Ectodermal cell (in vitro differentiated cells): ENCODE measurements around the gene MLLT6.
"Not testable (repeated sequence)": the region's sequence is repeated elsewhere in the genome, so short reads cannot be mapped to it uniquely, and the experiment has no call there.

ENCODE experiments used
- H3K27ac ChIP-seq: 2 replicates; pipeline ENCODE4 v1.7.0; 2013; ENCODE audit warnings: mild to moderate bottlenecking, low read depth, low read length; ENCODE audit not compliant: insufficient read depth, poor library complexity, severe bottlenecking
- H3K27me3 ChIP-seq: 2 replicates; pipeline ENCODE4 v1.7.0; 2013; ENCODE audit warnings: mild to moderate bottlenecking, low read length; ENCODE audit not compliant: insufficient read depth, control insufficient read depth, poor library complexity, severe bottlenecking
- H3K36me3 ChIP-seq: one replicate; pipeline ENCODE4 v1.7.0; 2013; ENCODE audit warnings: low read length; ENCODE audit not compliant: control insufficient read depth, insufficient read depth
- H3K4me1 ChIP-seq: one replicate; pipeline ENCODE4 v1.7.0; 2013; ENCODE audit warnings: low read length; ENCODE audit not compliant: control insufficient read depth, insufficient read depth
- H3K4me3 ChIP-seq: 2 replicates; pipeline ENCODE4 v1.7.0; 2013; ENCODE audit warnings: low read depth, low read length, control low read depth; ENCODE audit not compliant: insufficient read depth
- H3K9me3 ChIP-seq: 2 replicates; pipeline ENCODE4 v1.7.0; 2013; ENCODE audit warnings: mild to moderate bottlenecking, low read length, moderate library complexity; ENCODE audit not compliant: control insufficient read depth
- WGBS, 2 experiments: methylation state at CpG; one replicate each; pipeline ENCODE4 v1.1.7; 2013; ENCODE audit warnings: missing lambda C conversion rate in 2 of 2; 5-methylcytosine and 5-hydroxymethylcytosine counted together

The MLLT6 gene

GRCh38 chr17:38717139-38717745 lies 12.2 kb downstream of the MLLT6 start:
- H3K4me3 ChIP-seq = no peak overlapping the region
- H3K9me3 ChIP-seq = no peaks in the 10 kb centered on the region
- no peak overlapping the region for H3K27ac ChIP-seq
- H3K4me1 ChIP-seq = no peaks in the 10 kb centered on the region
- 88% methylated on average over 12 of the region's 12 CpGs for WGBS, 2 experiments
- peaks cover 16% of the 10 kb centered on the region for H3K27me3 ChIP-seq
- peaks cover 7% of the 10 kb centered on the region for H3K36me3 ChIP-seq

- no peaks in the 10 kb centered on the region for H3K4me1 ChIP-seq
- H3K4me3 ChIP-seq = no peak overlapping the region
- 58 to 68% methylated on average over 29 of the region's 29 CpGs for WGBS, 2 experiments
- peaks cover 16% of the 10 kb centered on the region for H3K27me3 ChIP-seq
- H3K27ac ChIP-seq = no peak overlapping the region
- H3K36me3 ChIP-seq = peaks cover 7% of the 10 kb centered on the region
- H3K9me3 ChIP-seq = no peaks in the 10 kb centered on the region
These were observed 14.3 kb downstream of the MLLT6 start for GRCh38 chr17:38719289-38719942.

GRCh38 chr17:38719943-38720641 lies 15.0 kb downstream of the MLLT6 start:
- no peak overlapping the region for H3K4me3 ChIP-seq
- H3K27ac ChIP-seq = no peak overlapping the region
- H3K36me3 ChIP-seq = peaks cover 7% of the 10 kb centered on the region
- 53 to 60% methylated on average over 36 to 39 of the region's 39 CpGs for WGBS, 2 experiments
- H3K4me1 ChIP-seq = no peaks in the 10 kb centered on the region
- no peaks in the 10 kb centered on the region for H3K9me3 ChIP-seq
- H3K27me3 ChIP-seq = peaks cover 16% of the 10 kb centered on the region

GRCh38 chr17:38720941-38721340 lies 15.9 kb downstream of the MLLT6 start:
- 91 to 94% methylated on average over 6 of the region's 6 CpGs for WGBS, 2 experiments
- no peak overlapping the region for H3K4me3 ChIP-seq
- peaks cover 16% of the 10 kb centered on the region for H3K27me3 ChIP-seq
- no peaks in the 10 kb centered on the region for H3K9me3 ChIP-seq
- H3K36me3 ChIP-seq = peaks cover 7% of the 10 kb centered on the region
- no peak overlapping the region for H3K27ac ChIP-seq
- no peaks in the 10 kb centered on the region for H3K4me1 ChIP-seq

- WGBS, 2 experiments = 89 to 91% methylated on average over 16 of the region's 16 CpGs
These were observed 16.7 kb downstream of the MLLT6 start for GRCh38 chr17:38721802-38722201.

GRCh38 chr17:38724337-38724988 lies 19.4 kb downstream of the MLLT6 start:
- 90 to 92% methylated on average over 16 of the region's 16 CpGs for WGBS, 2 experiments
- Histone ChIP-seq H3K36me3 (no peaks in the 10 kb centered on the region), H3K27ac (no peak overlapping the region), H3K4me1 (peaks cover 2% of the 10 kb centered on the region), H3K4me3 (no peak overlapping the region), H3K27me3 (peaks cover 17% of the 10 kb centered on the region), H3K9me3 (no peaks in the 10 kb centered on the region)

More at GRCh38 chr17:38721802-38722201, 16.7 kb downstream of the MLLT6 start:
- Histone ChIP-seq H3K27me3 (peaks cover 16% of the 10 kb centered on the region), H3K9me3 (no peaks in the 10 kb centered on the region), H3K36me3 (peaks cover 7% of the 10 kb centered on the region), H3K4me3 (no peak overlapping the region), H3K27ac (no peak overlapping the region), H3K4me1 (no peaks in the 10 kb centered on the region)

- H3K9me3 ChIP-seq = no peaks in the 10 kb centered on the region
- H3K27me3 ChIP-seq = peaks cover 16% of the 10 kb centered on the region
- no peak overlapping the region for H3K4me3 ChIP-seq
- H3K4me1 ChIP-seq = peaks cover 3% of the 10 kb centered on the region
- 89% methylated on average over 10 of the region's 10 CpGs for WGBS, 2 experiments
- no peaks in the 10 kb centered on the region for H3K36me3 ChIP-seq
- no peak overlapping the region for H3K27ac ChIP-seq
These were observed 20.0 kb downstream of the MLLT6 start for GRCh38 chr17:38725066-38725465.

- H3K27ac ChIP-seq, H3K9me3 ChIP-seq, H3K27me3 ChIP-seq, H3K4me3 ChIP-seq, H3K36me3 ChIP-seq, H3K4me1 ChIP-seq: not testable (repeated sequence)
- WGBS, 2 experiments = 73 to 76% methylated on average over 6 of the region's 8 CpGs
These were observed 21.1 kb downstream of the MLLT6 start for GRCh38 chr17:38726145-38726544.

- peaks cover 6% of the 10 kb centered on the region for H3K36me3 ChIP-seq
- no peak overlapping the region for H3K4me3 ChIP-seq
- H3K4me1 ChIP-seq = peaks cover 3% of the 10 kb centered on the region
- no peaks in the 10 kb centered on the region for H3K9me3 ChIP-seq
- no peak overlapping the region for H3K27ac ChIP-seq
- WGBS, 2 experiments = 94% methylated on average over 5 of the region's 5 CpGs
- H3K27me3 ChIP-seq = peaks cover 5% of the 10 kb centered on the region
These were observed 22.7 kb downstream of the MLLT6 start for GRCh38 chr17:38727736-38728135.

- peaks cover 3% of the 10 kb centered on the region for H3K4me1 ChIP-seq
- peaks cover 6% of the 10 kb centered on the region for H3K36me3 ChIP-seq
- H3K27me3 ChIP-seq = peaks cover 5% of the 10 kb centered on the region
- no peaks in the 10 kb centered on the region for H3K9me3 ChIP-seq
- no peak overlapping the region for H3K27ac ChIP-seq
- 88 to 94% methylated on average over 8 of the region's 8 CpGs for WGBS, 2 experiments
- no peak overlapping the region for H3K4me3 ChIP-seq
These were observed 23.3 kb downstream of the MLLT6 start for GRCh38 chr17:38728290-38728831.
